Thyroid gland (tissue), 4 donors: ENCODE measurements around the gene IQSEC1.

Experiments
- POLR2A ChIP-seq, 2 donors: fragments of 450-650 bp; IDR thresholded peaks; one replicate each; pipeline ENCODE4 v1.6.1; 2017; ENCODE audit warnings: antibody characterized with exemption in 2 of 2, mild to moderate bottlenecking in 2 of 2, moderate library complexity in 1 of 2
- TF ChIP-seq, protein P1 (sequence below), 6 experiments: fragments of 200-600 bp in 3 of 6; fragments of 450-650 bp in 3 of 6; sonication (generic) in 3 of 6; IDR thresholded peaks; one replicate each; pipeline ENCODE4 v1.5.1; 2016 to 2019; ENCODE audit warnings: antibody characterized with exemption in 6 of 6, mild to moderate bottlenecking in 2 of 6, inconsistent platforms in 1 of 6, moderate library complexity in 1 of 6

DNA sequence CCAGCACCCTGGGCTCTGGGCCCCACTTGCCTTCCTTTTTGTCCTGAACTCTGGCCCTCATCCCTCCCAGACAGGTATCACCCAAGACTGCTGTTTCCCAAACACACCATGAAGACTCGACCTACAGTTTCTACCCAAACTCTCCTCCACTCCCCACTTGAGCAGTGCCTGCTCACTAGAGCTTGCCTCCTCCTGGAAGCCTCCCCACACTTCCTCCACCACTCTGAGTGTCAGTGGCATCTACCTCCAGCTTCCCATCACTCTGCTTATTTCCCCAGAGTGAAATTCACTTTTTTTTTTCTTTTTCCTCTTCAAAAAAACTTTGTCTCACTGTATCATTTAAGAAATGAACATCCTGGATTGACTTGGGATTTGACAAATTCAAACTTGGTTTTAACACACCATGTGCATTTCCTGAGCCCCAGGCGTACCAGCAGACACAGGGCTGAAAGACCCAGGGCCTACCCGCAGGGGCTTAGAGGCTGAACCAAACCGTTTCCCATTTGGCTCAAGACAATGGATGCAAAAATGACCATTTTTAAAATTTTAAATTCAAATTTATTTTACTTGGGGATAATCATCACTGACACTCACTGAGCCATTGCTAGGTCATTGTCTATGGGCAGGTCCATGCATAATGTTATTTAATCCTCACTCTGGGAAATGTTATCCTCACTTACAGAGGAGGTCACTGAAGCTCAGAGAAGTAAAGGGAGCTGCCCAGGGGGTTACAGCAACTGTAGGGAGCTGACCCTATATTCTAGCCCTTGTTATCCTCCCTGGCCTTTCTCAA is 62.3 kb downstream of the IQSEC1 start:
- TF ChIP-seq, protein P1, sequence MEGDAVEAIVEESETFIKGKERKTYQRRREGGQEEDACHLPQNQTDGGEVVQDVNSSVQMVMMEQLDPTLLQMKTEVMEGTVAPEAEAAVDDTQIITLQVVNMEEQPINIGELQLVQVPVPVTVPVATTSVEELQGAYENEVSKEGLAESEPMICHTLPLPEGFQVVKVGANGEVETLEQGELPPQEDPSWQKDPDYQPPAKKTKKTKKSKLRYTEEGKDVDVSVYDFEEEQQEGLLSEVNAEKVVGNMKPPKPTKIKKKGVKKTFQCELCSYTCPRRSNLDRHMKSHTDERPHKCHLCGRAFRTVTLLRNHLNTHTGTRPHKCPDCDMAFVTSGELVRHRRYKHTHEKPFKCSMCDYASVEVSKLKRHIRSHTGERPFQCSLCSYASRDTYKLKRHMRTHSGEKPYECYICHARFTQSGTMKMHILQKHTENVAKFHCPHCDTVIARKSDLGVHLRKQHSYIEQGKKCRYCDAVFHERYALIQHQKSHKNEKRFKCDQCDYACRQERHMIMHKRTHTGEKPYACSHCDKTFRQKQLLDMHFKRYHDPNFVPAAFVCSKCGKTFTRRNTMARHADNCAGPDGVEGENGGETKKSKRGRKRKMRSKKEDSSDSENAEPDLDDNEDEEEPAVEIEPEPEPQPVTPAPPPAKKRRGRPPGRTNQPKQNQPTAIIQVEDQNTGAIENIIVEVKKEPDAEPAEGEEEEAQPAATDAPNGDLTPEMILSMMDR (IDR thresholded peaks at IDR 0.05) = no peak
- no peak for TF ChIP-seq POLR2A (IDR thresholded peaks at IDR 0.05)
